Measurements from ENCODE around the gene FANCC. TPM values are rescaled to one million over a fixed set of nuclear protein-coding genes. Genes with fewer than 3 reads are reported as not detected.

Gene FANCC
- total and polyA plus RNA-seq, 2 of the 13 experiments (the other 11 are each of a cell fraction or from before 2014, with no cell fraction given): 7.4 to 8.6 TPM

DNA sequence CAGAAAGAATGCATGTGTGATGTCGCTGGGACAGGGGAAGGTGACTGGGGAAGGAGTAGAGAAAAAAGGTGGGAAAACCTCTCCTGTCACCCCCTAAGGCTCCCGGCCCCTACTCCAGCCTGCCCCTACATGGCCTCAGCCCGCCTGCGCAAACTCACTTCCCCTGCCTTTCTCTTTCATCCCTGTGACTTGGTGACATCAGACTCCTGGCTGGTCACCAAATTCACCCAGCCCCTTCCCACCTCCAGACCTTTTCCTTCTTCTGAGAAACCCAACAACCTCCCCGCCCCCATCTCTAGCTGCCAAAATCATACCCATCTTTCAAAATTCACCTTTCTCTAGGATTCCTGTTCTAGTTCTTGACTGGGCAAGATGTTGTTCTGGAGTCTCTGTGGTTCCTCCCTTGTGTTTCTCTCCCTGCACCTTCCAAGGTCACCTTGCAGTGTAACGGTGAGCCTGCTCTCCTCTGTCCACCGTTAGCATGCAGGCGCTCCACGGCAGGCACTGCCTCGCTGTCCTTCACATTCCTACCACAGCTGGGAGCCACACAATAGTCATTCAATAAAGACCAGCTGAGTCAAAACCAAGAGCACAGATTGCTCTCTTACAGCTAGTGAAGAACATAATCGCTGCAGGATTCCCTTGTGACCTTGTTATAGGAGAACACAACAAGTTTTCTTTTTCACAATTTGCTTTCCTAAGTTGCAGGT lies 134.5 kb downstream of the FANCC start:
- intact Hi-C loops (cut with micrococcal nuclease; ENCODE audit: unreplicated experiment): no loop called here
- FAIRE-seq (no peak), ATAC-seq (peak; percentile 71), DNase-seq (ENCODE audit: low spot score) (peak; percentile 22)
- Histone ChIP-seq H3K4me2 (ENCODE audit: low read depth, low read length) (no peak overlapping the region), H4K20me1 (ENCODE audit: insufficient read depth, low read length) (no peaks in the 10 kb centered on the region), H3K27me3 (ENCODE audit: control insufficient read depth in 1 of 2, insufficient read depth in 2 of 2, low read length in 2 of 2) (no peaks in the 10 kb centered on the region), H3K4me1 (ENCODE audit: insufficient read depth, low read length) (no peaks in the 10 kb centered on the region), H3K4me3 (replicated peaks in 1 of 3; ENCODE audit: insufficient read depth in 1 of 3, low read depth in 2 of 3, low read length in 3 of 3) (no peak overlapping the region), H3K36me3 (replicated peaks in 1 of 2; ENCODE audit: control insufficient read depth in 1 of 2, insufficient read depth in 2 of 2, low read length in 2 of 2) (no peaks in the 10 kb centered on the region), H2AFZ (ENCODE audit: low read length) (no peak overlapping the region), H3K27ac (ENCODE audit: extremely low read length, insufficient read depth, low read length) (no peak overlapping the region), H3K9me3 (ENCODE audit: low read length) (no peaks in the 10 kb centered on the region), H3K9ac (ENCODE audit: insufficient read depth, low read depth, low read length) (no peak overlapping the region), H3K79me2 (ENCODE audit: insufficient read depth, low read length) (no peaks in the 10 kb centered on the region)
- in situ Hi-C loops (cut with HindIII; ENCODE audit: extremely low pct_ligation_motif_present, low pct_unique_long_range_greater_than_20kb): no loop called here
- BruUV-seq (replicated peaks): no TSS peak
- POLR2A ChIA-PET: no interaction called here
- CTCF ChIA-PET (ENCODE audit: low intra/inter-chr PET ratio, low total read pairs): no interaction called here
- WGBS (ENCODE audit: low lambda C conversion rate): 88% methylated on average over 11 of the region's 11 CpGs
- no peak for TF ChIP-seq ZNF616 (CRISPR knock-in tag; IDR thresholded peaks at IDR 0.05; ENCODE audit: low read depth)
- 0 out of 2 replicates have a peak, but pooled peaks have one; percentile 28 for TF ChIP-seq POGZ (CRISPR knock-in tag; IDR thresholded peaks at IDR 0.05)
- TF ChIP-seq SRF (IDR thresholded peaks at IDR 0.05; ENCODE audit: low read depth, low read length): no peak
- TF ChIP-seq JUN (CRISPR knock-in tag; IDR thresholded peaks at IDR 0.05): no peak
- peak; percentile 27; the same call in 1 of the 2 replicates for TF ChIP-seq ESRRA (CRISPR knock-in tag; IDR thresholded peaks at IDR 0.05; ENCODE audit: low read depth)
- no peak for TF ChIP-seq SMAD3 (CRISPR knock-in tag; IDR thresholded peaks at IDR 0.05)
- TF ChIP-seq, protein P1, sequence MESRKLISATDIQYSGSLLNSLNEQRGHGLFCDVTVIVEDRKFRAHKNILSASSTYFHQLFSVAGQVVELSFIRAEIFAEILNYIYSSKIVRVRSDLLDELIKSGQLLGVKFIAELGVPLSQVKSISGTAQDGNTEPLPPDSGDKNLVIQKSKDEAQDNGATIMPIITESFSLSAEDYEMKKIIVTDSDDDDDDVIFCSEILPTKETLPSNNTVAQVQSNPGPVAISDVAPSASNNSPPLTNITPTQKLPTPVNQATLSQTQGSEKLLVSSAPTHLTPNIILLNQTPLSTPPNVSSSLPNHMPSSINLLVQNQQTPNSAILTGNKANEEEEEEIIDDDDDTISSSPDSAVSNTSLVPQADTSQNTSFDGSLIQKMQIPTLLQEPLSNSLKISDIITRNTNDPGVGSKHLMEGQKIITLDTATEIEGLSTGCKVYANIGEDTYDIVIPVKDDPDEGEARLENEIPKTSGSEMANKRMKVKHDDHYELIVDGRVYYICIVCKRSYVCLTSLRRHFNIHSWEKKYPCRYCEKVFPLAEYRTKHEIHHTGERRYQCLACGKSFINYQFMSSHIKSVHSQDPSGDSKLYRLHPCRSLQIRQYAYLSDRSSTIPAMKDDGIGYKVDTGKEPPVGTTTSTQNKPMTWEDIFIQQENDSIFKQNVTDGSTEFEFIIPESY (CRISPR knock-in tag; IDR thresholded peaks at IDR 0.05): peak; percentile 96
- TF ChIP-seq, protein P2, sequence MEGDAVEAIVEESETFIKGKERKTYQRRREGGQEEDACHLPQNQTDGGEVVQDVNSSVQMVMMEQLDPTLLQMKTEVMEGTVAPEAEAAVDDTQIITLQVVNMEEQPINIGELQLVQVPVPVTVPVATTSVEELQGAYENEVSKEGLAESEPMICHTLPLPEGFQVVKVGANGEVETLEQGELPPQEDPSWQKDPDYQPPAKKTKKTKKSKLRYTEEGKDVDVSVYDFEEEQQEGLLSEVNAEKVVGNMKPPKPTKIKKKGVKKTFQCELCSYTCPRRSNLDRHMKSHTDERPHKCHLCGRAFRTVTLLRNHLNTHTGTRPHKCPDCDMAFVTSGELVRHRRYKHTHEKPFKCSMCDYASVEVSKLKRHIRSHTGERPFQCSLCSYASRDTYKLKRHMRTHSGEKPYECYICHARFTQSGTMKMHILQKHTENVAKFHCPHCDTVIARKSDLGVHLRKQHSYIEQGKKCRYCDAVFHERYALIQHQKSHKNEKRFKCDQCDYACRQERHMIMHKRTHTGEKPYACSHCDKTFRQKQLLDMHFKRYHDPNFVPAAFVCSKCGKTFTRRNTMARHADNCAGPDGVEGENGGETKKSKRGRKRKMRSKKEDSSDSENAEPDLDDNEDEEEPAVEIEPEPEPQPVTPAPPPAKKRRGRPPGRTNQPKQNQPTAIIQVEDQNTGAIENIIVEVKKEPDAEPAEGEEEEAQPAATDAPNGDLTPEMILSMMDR (CRISPR knock-in tag; IDR thresholded peaks at IDR 0.05): peak; percentile 46
- TF ChIP-seq, protein P3, sequence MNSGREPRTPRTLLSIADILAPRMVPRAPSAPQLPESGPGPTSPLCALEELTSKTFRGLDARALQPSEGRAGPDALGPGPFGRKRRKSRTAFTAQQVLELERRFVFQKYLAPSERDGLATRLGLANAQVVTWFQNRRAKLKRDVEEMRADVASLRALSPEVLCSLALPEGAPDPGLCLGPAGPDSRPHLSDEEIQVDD (CRISPR knock-in tag; IDR thresholded peaks at IDR 0.05; ENCODE audit: borderline replicate concordance): no peak
- TF ChIP-seq ISX (CRISPR knock-in tag; conservative IDR thresholded peaks at IDR 0.05): no peak
- peak; percentile 98 for TF ChIP-seq TEAD3 (CRISPR knock-in tag; optimal IDR thresholded peaks at IDR 0.05; ENCODE audit: borderline replicate concordance)
- TF ChIP-seq KDM5B (CRISPR knock-in tag; IDR thresholded peaks at IDR 0.05; ENCODE audit: borderline replicate concordance): no peak
- no peak for TF ChIP-seq ZNF260 (CRISPR knock-in tag; IDR thresholded peaks at IDR 0.05; ENCODE audit: borderline replicate concordance, low read depth)
- TF ChIP-seq CC2D1A (CRISPR knock-in tag; IDR thresholded peaks at IDR 0.05): no peak
- peak; percentile 37; the same call in 1 of the 2 replicates for TF ChIP-seq STAG1 (CRISPR knock-in tag; IDR thresholded peaks at IDR 0.05)
- TF ChIP-seq RBM22 (optimal IDR thresholded peaks at IDR 0.05; ENCODE audit: low read length): no peak
- TF ChIP-seq, protein P4, sequence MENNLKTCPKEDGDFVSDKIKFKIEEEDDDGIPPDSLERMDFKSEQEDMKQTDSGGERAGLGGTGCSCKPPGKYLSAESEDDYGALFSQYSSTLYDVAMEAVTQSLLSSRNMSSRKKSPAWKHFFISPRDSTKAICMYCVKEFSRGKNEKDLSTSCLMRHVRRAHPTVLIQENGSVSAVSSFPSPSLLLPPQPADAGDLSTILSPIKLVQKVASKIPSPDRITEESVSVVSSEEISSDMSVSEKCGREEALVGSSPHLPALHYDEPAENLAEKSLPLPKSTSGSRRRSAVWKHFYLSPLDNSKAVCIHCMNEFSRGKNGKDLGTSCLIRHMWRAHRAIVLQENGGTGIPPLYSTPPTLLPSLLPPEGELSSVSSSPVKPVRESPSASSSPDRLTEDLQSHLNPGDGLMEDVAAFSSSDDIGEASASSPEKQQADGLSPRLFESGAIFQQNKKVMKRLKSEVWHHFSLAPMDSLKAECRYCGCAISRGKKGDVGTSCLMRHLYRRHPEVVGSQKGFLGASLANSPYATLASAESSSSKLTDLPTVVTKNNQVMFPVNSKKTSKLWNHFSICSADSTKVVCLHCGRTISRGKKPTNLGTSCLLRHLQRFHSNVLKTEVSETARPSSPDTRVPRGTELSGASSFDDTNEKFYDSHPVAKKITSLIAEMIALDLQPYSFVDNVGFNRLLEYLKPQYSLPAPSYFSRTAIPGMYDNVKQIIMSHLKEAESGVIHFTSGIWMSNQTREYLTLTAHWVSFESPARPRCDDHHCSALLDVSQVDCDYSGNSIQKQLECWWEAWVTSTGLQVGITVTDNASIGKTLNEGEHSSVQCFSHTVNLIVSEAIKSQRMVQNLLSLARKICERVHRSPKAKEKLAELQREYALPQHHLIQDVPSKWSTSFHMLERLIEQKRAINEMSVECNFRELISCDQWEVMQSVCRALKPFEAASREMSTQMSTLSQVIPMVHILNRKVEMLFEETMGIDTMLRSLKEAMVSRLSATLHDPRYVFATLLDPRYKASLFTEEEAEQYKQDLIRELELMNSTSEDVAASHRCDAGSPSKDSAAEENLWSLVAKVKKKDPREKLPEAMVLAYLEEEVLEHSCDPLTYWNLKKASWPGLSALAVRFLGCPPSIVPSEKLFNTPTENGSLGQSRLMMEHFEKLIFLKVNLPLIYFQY (CRISPR knock-in tag; IDR thresholded peaks at IDR 0.05; ENCODE audit: borderline replicate concordance): no peak
